Measurements from ENCODE around the gene FASN. TPM values are rescaled to one million over a fixed set of nuclear protein-coding genes. Genes with fewer than 3 reads are reported as not detected.

FASN gene
- total and polyA plus RNA-seq, 2 of the 4 experiments (the other 2 are of a cell fraction): 12.4 to 56.0 TPM

DNA sequence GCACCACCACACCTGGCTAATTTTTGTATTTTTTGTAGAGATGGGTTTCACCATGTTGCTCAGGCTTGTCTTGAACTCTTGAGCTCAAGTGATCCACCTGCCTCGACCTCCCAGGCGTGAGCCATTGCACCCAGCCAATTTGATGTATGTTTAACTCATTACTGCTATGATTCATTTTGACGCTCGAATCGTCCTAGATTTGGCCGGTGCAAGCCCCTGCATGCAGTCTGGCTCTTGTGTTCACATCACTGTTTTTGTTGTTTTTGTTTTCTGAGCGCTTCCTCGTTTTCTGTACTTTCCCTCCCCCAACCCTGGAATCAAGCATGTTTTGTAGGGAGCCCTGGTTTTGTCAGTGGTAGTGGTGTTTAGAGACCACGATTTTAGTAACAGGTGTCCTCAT is 24.6 kb downstream of the FASN start:
- no peak overlapping the region for H2BK5ac ChIP-seq (ENCODE audit: low read depth, low read length, poor library complexity, severe bottlenecking)
- no peak overlapping the region for H2BK15ac ChIP-seq (ENCODE audit: low read depth, low read length)
- peaks cover 2% of the 10 kb centered on the region; the same call in 1 of the 2 replicates for H3K36me3 ChIP-seq (ENCODE audit: control insufficient read depth, insufficient read depth, low read length)
- no peak overlapping the region for H3K14ac ChIP-seq (replicated peaks; ENCODE audit: low read depth, low read length)
- H3K9me3 ChIP-seq (ENCODE audit: control insufficient read depth, insufficient read depth, low read length): no peaks in the 10 kb centered on the region
- in situ Hi-C loops (cut with MboI; ENCODE audit: low sequenced_read_pairs) (no loop called here), dilution Hi-C loops (cut with HindIII; ENCODE audit: low sequenced_read_pairs, unreplicated experiment) (no loop called here), intact Hi-C loops (cut with micrococcal nuclease) (no loop called here)
- no CpG with 5 or more reads among the region's 9 CpGs for WGBS, 2 experiments (ENCODE audit: extremely low coverage in 2 of 2, insufficient read length in 1 of 2)
- DNase-seq: no peak
- no peak overlapping the region for H3K4me3 ChIP-seq (ENCODE audit: insufficient read depth, low read depth, low read length)
- ChIA-PET CTCF (no interaction called here), POLR2A (ENCODE audit: unreplicated experiment) (no interaction called here)
- TF ChIP-seq FOS (IDR thresholded peaks at IDR 0.05; ENCODE audit: low read depth, low read length) (no peak), POLR2A (IDR thresholded peaks at IDR 0.05; ENCODE audit: low read depth, low read length) (no peak), MXI1 (IDR thresholded peaks at IDR 0.05; ENCODE audit: borderline replicate concordance, low read depth, low read length) (no peak), RCOR1 (IDR thresholded peaks at IDR 0.05; ENCODE audit: insufficient replicate concordance, low read length) (no peak), USF2 (IDR thresholded peaks at IDR 0.05; ENCODE audit: low read depth, low read length) (no peak), RFX5 (IDR thresholded peaks at IDR 0.05; ENCODE audit: low read depth, low read length) (no peak), NFE2L2 (IDR thresholded peaks at IDR 0.05; ENCODE audit: low read depth, low read length) (no peak), CHD1 (IDR thresholded peaks at IDR 0.05; ENCODE audit: low read depth, low read length) (no peak), MAFK (IDR thresholded peaks at IDR 0.05; ENCODE audit: low read depth, low read length) (no peak), MAZ (IDR thresholded peaks at IDR 0.05; ENCODE audit: borderline replicate concordance, low read depth, low read length) (no peak), RAD21 (IDR thresholded peaks at IDR 0.05; ENCODE audit: low read length) (no peak), CEBPB (IDR thresholded peaks at IDR 0.05; ENCODE audit: low read depth, low read length) (no peak), SMC3 (IDR thresholded peaks at IDR 0.05; ENCODE audit: low read depth, low read length) (no peak)
- TF ChIP-seq, protein P1, sequence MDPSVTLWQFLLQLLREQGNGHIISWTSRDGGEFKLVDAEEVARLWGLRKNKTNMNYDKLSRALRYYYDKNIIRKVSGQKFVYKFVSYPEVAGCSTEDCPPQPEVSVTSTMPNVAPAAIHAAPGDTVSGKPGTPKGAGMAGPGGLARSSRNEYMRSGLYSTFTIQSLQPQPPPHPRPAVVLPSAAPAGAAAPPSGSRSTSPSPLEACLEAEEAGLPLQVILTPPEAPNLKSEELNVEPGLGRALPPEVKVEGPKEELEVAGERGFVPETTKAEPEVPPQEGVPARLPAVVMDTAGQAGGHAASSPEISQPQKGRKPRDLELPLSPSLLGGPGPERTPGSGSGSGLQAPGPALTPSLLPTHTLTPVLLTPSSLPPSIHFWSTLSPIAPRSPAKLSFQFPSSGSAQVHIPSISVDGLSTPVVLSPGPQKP (IDR thresholded peaks at IDR 0.05; ENCODE audit: borderline replicate concordance, low read depth, low read length): no peak
- no peak overlapping the region for H4K91ac ChIP-seq (ENCODE audit: insufficient read depth, low read depth, low read length)
- H3K4ac ChIP-seq (ENCODE audit: low read depth, low read length): no peak overlapping the region
- no peak overlapping the region for H2AFZ ChIP-seq (replicated peaks; ENCODE audit: low read length, poor library complexity)
- H3K9me1 ChIP-seq (ENCODE audit: insufficient read depth, low read length): no peaks in the 10 kb centered on the region
- no peak overlapping the region for H3K23ac ChIP-seq (ENCODE audit: low read depth, low read length)
- H4K20me1 ChIP-seq (ENCODE audit: insufficient read depth, low read length): no peaks in the 10 kb centered on the region; the same call in 1 of the 2 replicates
- no peak overlapping the region for H2BK120ac ChIP-seq (ENCODE audit: low read depth, low read length)
- no peak overlapping the region for H3K18ac ChIP-seq (ENCODE audit: low read depth, low read length)
- no peak overlapping the region for H3K56ac ChIP-seq (ENCODE audit: extremely low read depth, insufficient read depth, low read length)
- no peaks in the 10 kb centered on the region for H3K4me1 ChIP-seq (ENCODE audit: control insufficient read depth, insufficient read depth, low read length)
- no peak overlapping the region for H4K5ac ChIP-seq (ENCODE audit: low read depth, low read length)
- ATAC-seq (ENCODE audit: low read depth): no peak
- no TSS peak for BruUV-seq (replicated peaks)
- no peak overlapping the region for H4K8ac ChIP-seq (ENCODE audit: low read depth in 2 of 2, low read length in 2 of 2)
- H3K9ac ChIP-seq (ENCODE audit: low read depth, low read length): no peak overlapping the region
- H2AK5ac ChIP-seq (ENCODE audit: low read depth, low read length): no peak overlapping the region
- no peak overlapping the region for H2BK20ac ChIP-seq (ENCODE audit: low read depth, low read length)
- no peak overlapping the region for H3K4me2 ChIP-seq (ENCODE audit: low read depth, low read length)
- no peak overlapping the region for H2AK9ac ChIP-seq (replicated peaks; ENCODE audit: low read depth, low read length, poor library complexity)
- H3K79me1 ChIP-seq (ENCODE audit: low read depth in 1 of 2, low read length in 2 of 2): no peaks in the 10 kb centered on the region
- H3K27ac ChIP-seq (ENCODE audit: insufficient read depth, low read length): no peak overlapping the region
- H3K27me3 ChIP-seq (ENCODE audit: control insufficient read depth, insufficient read depth, low read length): no peaks in the 10 kb centered on the region
